Epithelial cell of esophagus (primary cell): ENCODE measurements around the gene CA5B.
"Not testable (repeated sequence)": the region's sequence is repeated elsewhere in the genome, so short reads cannot be mapped to it uniquely, and the experiment has no call there.

Experiments used
- DNase-seq: peaks from one replicate; pipeline ENCODE4 v3.0.0; 2010; ENCODE audit warnings: low read depth
- H3K4me3 ChIP-seq: 2 replicates; pipeline ENCODE4 v1.5.1; 2011; ENCODE audit warnings: mild to moderate bottlenecking, low read length, control low read depth
- CTCF ChIP-seq: IDR thresholded peaks from 2 replicates; pipeline ENCODE4 v1.5.1; 2011; ENCODE audit warnings: low read depth, mild to moderate bottlenecking, low read length, control low read depth, inconsistent platforms; ENCODE audit not compliant: insufficient read depth; ENCODE audit errors: missing control alignments

The CA5B gene

GRCh38 chrX:15750611-15751154 is 12.6 kb downstream of the CA5B start:
- TF ChIP-seq CTCF = no peak
- DNase-seq = no peak
- no peak overlapping the region for H3K4me3 ChIP-seq

- H3K4me3 ChIP-seq = no peak overlapping the region
- DNase-seq = no peak
- no peak for TF ChIP-seq CTCF
Observed at GRCh38 chrX:15751155-15751819, 13.2 kb downstream of the CA5B start.

- no peak for DNase-seq
- H3K4me3 ChIP-seq = no peak overlapping the region
- no peak for TF ChIP-seq CTCF
Observed at GRCh38 chrX:15755091-15755490, 17.0 kb downstream of the CA5B start.

- no peak for TF ChIP-seq CTCF
- no peak for DNase-seq
- H3K4me3 ChIP-seq = no peak overlapping the region
Observed at GRCh38 chrX:15758140-15758539, 20.1 kb downstream of the CA5B start.

GRCh38 chrX:15759886-15760285 is 21.8 kb downstream of the CA5B start:
- not testable (repeated sequence) for DNase-seq, H3K4me3 ChIP-seq

GRCh38 chrX:15761564-15762191 is 23.6 kb downstream of the CA5B start:
- DNase-seq = peak; percentile 14
- H3K4me3 ChIP-seq = no peak overlapping the region
- peak; percentile 72 for TF ChIP-seq CTCF

GRCh38 chrX:15769300-15769954 is 31.4 kb downstream of the CA5B start:
- no peak overlapping the region for H3K4me3 ChIP-seq
- no peak for DNase-seq
- no peak for TF ChIP-seq CTCF
